Type B pancreatic cell (in vitro differentiated cells): Measurements from ENCODE around the gene ROPN1L. TPM values are rescaled to one million over a fixed set of nuclear protein-coding genes. Genes with fewer than 3 reads are reported as not detected.

Source experiments
- DNase-seq: peaks from one replicate; pipeline ENCODE4 v3.0.0; 2021; ENCODE audit warnings: mixed read lengths; ENCODE audit not compliant: unreplicated experiment; ENCODE audit errors: extremely low spot score
- H3K27ac Mint-ChIP-seq: 2 replicates; pipeline ENCODE4 v1.8.0; 2021; ENCODE audit warnings: mild to moderate bottlenecking, mixed read lengths
- H3K27me3 Mint-ChIP-seq: 2 replicates; pipeline ENCODE4 v1.8.0; 2021; ENCODE audit warnings: mixed read lengths
- H3K36me3 Mint-ChIP-seq: 2 replicates; pipeline ENCODE4 v1.8.0; 2021; ENCODE audit warnings: mixed read lengths
- H3K4me1 Mint-ChIP-seq: one replicate; pipeline ENCODE4 v1.8.0; 2021; ENCODE audit warnings: mixed read lengths; ENCODE audit not compliant: unreplicated experiment
- H3K4me3 Mint-ChIP-seq: 2 replicates; pipeline ENCODE4 v1.8.0; 2021; ENCODE audit warnings: mild to moderate bottlenecking, mixed read lengths
- H3K9me3 Mint-ChIP-seq: 2 replicates; pipeline ENCODE4 v1.8.0; 2021; ENCODE audit warnings: mixed read lengths
- total RNA-seq: library from RNA; stranded (reverse); gene quantifications from 2 replicates; pipeline ENCODE4 v1.2.1, GENCODE V29; 2021; ENCODE audit warnings: low replicate concordance
- TF ChIP-seq, protein P1 (sequence below): fragments of 200-600 bp; sonication (generic); conservative IDR thresholded peaks from 2 replicates; pipeline ENCODE4 v1.5.0; 2021; ENCODE audit warnings: antibody characterized with exemption, mild to moderate bottlenecking

The ROPN1L gene
- total RNA-seq, 1 donor from 2014 or later, result 2.0 TPM

DNA sequence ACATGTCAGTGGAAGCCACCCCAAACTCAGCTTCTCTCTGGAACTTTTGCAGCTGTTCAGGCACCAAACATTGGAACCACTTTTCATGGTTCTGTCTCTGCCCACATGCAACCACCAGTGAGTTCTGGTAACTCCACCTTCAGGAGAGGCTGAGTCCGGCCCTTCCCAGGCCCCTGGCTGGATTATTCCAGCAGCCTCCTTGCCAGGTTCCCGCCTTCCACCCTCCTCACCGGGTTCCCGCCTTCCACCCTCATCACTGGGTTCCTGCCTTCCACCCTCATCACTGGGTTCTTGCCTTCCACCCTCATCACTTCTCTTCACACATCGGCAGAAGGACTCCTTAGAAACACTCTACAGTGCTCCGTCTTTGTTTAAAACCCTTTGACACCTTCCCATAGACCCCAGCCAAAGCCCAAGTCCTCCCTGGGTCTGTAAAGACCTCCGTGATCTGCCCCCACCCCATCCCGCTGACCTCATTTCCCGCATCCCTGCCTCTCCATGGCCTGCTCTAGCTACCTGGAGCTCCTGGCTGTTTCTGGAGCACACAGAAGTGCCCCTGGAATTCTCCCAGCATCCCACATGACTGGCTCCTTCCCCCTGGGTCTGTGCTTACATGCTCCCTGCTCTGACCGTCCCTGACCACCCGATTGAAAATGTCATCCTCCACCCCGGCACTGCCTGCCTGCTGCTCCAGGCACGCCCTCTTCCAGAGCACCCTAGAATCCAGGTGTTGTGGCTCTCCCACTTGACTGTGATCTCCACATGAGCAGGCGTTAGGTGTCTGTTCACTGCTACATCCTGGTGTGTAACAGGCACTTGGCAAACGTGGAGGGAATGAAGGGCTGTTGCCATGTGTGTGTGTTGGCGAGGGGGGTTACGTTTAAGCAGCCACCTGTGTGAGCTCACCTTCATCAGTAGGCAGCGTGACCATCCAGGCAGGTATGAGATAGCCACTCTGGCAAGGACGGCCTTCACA lies 17.7 kb downstream of the ROPN1L start:
- peaks cover 6% of the 10 kb centered on the region for H3K27me3 Mint-ChIP-seq
- DNase-seq, result no peak
- no peak overlapping the region for H3K27ac Mint-ChIP-seq
- TF ChIP-seq, protein P1, sequence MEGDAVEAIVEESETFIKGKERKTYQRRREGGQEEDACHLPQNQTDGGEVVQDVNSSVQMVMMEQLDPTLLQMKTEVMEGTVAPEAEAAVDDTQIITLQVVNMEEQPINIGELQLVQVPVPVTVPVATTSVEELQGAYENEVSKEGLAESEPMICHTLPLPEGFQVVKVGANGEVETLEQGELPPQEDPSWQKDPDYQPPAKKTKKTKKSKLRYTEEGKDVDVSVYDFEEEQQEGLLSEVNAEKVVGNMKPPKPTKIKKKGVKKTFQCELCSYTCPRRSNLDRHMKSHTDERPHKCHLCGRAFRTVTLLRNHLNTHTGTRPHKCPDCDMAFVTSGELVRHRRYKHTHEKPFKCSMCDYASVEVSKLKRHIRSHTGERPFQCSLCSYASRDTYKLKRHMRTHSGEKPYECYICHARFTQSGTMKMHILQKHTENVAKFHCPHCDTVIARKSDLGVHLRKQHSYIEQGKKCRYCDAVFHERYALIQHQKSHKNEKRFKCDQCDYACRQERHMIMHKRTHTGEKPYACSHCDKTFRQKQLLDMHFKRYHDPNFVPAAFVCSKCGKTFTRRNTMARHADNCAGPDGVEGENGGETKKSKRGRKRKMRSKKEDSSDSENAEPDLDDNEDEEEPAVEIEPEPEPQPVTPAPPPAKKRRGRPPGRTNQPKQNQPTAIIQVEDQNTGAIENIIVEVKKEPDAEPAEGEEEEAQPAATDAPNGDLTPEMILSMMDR, result no peak
- H3K4me3 Mint-ChIP-seq, result no peak overlapping the region
- H3K9me3 Mint-ChIP-seq, result no peaks in the 10 kb centered on the region
- H3K36me3 Mint-ChIP-seq, result no peaks in the 10 kb centered on the region
- H3K4me1 Mint-ChIP-seq, result peaks cover 7% of the 10 kb centered on the region

DNA sequence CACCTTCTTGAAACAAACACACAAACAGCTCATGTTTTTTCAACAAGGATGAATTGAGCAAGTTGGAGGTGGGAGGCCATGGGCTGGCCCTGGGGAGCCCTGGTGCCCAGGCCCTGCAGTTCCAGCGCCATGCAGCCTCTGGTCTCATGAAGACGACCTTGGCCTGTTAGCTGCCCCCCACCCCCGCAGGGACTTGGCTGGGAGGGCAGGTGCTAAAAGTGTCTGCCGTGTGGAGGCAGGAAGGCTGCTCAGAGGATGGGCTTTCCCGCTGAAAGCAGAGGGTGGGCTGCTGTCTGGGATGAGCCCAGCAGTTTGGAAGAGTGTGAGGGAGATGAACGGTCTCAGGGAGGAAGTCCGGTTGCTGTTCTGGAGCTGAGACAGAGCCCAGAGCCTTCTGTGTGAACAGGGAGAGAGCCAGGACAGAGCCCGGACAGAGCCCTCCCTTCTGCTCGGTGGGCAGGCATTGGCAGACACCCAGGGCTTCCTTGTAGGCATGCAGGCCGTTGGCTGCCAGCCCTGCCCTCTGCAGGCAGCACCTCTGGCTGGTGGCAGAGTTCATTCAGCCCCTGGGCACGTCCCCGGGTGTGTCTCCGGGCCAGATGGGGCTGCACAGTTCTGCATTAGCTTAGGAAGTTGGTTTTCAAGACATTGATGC lies 18.7 kb downstream of the ROPN1L start:
- DNase-seq, result no peak
- TF ChIP-seq, protein P1, result no peak
- Mint-ChIP-seq H3K36me3 (no peaks in the 10 kb centered on the region), H3K27ac (no peak overlapping the region), H3K4me1 (peaks cover 6% of the 10 kb centered on the region), H3K4me3 (no peak overlapping the region), H3K9me3 (no peaks in the 10 kb centered on the region), H3K27me3 (peaks cover 3% of the 10 kb centered on the region)

DNA sequence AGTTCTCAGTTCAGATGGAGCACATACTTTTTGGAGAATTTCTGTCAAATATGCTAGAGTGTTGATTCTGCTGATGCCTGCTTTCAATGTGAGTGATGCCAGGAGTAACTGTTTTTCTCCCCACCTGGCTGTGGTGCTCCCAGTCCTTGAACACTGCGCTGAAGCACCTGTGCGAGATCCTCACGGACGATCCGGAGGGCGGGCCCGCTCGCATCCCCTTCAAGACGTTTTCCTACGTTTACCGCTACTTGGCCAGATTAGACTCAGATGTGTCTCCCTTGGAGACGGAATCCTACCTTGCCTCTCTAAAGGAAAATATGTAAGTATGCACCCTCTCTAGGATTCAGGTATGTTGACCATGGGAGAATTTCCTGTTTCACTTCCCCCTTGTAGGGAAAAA lies 19.4 kb downstream of the ROPN1L start:
- Mint-ChIP-seq H3K36me3 (no peaks in the 10 kb centered on the region), H3K27me3 (peaks cover 3% of the 10 kb centered on the region), H3K4me1 (peaks cover 4% of the 10 kb centered on the region), H3K4me3 (no peak overlapping the region), H3K27ac (no peak overlapping the region), H3K9me3 (no peaks in the 10 kb centered on the region)
- TF ChIP-seq, protein P1, result no peak
- no peak for DNase-seq

DNA sequence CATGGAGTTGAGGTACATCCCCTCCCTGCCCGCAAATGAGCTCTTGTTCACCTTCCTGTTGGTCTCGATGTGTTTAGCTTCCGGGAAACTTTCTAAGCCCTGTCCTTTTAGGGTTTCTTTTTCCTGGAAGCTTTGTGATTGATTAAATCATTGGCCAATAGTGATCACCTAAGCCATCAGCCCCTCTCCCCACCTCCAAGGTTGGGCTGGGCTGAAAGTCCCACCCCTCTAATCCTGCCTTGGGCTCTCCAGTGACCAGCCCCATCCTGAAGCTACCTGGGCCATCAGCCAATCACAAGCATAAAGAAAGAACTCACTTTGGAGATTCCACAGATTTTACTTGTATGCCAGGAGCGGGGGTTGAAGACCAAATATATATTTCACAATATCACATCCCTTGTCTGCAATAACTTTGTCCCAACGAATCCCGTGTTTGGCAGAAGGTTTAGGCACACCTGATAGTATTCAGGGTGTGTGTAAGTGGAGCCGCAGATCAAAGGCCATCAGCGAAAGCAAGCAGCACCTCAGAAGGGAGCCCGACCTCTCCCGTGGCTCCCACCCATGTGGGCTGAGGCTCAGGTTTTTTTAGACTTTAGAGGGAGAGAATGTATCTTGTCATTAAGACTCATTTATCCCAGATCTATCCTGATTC lies 20.4 kb downstream of the ROPN1L start:
- no peak overlapping the region for H3K4me3 Mint-ChIP-seq
- TF ChIP-seq, protein P1, result no peak
- no peaks in the 10 kb centered on the region for H3K27me3 Mint-ChIP-seq
- no peaks in the 10 kb centered on the region for H3K36me3 Mint-ChIP-seq
- peaks cover 3% of the 10 kb centered on the region for H3K4me1 Mint-ChIP-seq
- no peak for DNase-seq
- no peak overlapping the region for H3K27ac Mint-ChIP-seq
- no peaks in the 10 kb centered on the region for H3K9me3 Mint-ChIP-seq

DNA sequence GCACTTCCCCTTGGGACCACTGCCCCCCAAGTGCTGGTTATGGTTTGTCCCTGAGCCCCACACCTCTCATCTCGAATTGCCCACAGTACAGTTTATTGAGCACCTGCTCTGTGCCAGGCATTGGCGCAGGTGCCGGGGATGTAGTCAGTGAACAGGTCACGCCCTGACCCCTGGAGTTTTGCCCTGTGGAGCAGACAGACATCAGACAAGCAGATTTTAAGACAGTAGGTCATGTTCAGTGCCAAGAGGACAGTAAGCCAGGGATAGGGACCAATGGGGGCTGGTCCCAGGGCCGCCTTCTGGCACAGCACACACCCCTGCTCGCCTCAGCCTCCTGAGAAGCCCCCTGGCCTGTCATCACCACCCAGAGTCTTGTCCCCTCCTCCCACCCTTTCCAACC lies 21.9 kb downstream of the ROPN1L start:
- DNase-seq, result no peak
- Mint-ChIP-seq H3K27me3 (peaks cover 2% of the 10 kb centered on the region), H3K27ac (no peak overlapping the region), H3K36me3 (no peaks in the 10 kb centered on the region), H3K4me1 (peaks cover 18% of the 10 kb centered on the region), H3K4me3 (no peak overlapping the region), H3K9me3 (no peaks in the 10 kb centered on the region)
- TF ChIP-seq, protein P1, result no peak
